NCI-H2107 treated with DMSO at 0.1 percent for 48 hours (cell line): ENCODE measurements around the gene SLC4A5.

Source experiments
- DNase-seq: peaks from one replicate; lab custom pipeline; 2025; ENCODE audit not compliant: unreplicated experiment; lab: John Stamatoyannopoulos, UW

Gene SLC4A5

DNA sequence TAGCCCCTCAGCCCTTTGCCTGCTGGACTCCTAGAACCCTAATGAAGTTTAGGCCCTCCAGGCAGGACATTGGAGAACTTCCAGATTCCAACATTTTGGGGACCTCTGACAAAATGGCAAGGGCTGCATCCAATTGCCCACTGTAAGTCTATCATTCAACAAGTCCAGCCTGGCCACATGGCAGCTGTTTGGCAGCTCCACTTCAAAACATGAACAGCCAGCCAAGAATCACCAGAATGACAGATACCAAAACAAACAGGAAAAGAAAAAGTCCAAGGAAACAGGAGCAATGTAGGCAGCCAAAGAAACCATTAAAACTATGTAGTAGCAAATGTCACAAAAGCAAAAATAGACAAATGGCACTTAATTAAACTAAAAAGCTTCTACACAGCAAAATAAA is 25.5 kb downstream of the SLC4A5 start:
- no peak for DNase-seq

DNA sequence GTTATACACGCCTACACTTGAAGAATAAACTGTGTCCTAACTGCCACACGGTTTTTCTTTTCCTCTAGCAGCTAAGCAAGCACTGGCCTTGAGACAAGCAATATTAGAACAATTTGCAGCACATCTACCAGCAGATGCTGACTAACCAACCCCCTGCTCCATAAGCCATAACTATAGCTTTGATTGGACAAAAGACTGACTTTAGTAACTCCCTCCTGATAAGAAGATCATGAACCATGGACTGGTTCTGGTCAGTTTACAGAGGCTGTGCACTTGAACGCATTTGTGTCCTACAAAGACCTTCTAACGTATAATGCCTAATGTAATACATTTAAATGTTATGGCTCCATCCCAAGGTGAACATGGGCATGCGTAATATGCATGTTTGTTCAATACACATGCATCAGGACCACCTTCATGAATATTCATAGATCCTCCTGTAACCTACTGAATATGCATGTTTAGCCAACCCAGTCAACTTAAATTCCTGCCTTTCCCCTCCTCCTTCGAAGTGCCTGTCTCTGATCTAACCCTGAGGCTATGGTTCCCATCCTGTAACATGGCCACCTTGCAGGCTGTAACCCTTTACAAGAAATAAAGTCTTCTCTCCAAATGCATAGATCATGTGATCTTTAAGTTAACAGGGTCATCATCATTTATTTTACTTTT is 26.5 kb downstream of the SLC4A5 start:
- DNase-seq, result no peak

DNA sequence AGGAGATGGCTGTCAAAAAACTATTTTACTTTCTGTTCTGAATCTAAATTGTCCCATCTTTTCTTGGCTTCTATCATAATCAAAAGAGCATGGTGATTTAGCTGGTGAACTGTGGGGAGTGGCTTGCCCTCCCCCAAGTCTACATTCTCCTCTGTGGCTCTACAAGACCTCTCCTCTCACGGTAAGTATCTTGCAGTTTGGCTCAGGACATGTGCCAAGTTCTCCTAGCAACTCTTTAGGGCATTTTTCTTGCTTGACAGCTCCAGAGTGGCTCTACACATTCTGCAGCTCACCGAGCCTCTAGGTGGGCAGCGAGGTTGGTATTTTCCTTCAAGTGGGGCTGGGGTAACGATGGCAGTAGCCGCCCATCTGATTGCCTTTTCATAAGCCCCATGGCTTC is 29.1 kb downstream of the SLC4A5 start:
- DNase-seq, result no peak

DNA sequence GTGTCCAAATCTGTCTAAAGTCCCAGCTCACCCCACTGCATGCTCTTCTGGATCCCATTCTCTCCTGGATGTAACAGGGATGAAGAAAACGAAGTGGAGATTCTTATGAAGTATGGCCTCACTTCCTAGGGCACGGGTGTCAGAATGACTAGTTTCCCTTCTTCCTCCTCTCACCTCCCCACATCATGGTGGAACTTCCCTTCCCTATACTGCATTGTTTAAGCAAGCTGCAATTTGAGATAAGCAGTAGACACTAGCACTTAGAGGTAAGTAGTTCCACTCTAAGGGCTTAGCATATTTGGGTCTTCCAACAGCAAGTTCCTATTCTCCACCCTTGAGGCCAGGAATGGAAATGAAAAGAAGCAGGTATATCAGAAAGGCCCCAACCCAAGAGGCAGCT is 29.7 kb downstream of the SLC4A5 start:
- DNase-seq, result no peak

DNA sequence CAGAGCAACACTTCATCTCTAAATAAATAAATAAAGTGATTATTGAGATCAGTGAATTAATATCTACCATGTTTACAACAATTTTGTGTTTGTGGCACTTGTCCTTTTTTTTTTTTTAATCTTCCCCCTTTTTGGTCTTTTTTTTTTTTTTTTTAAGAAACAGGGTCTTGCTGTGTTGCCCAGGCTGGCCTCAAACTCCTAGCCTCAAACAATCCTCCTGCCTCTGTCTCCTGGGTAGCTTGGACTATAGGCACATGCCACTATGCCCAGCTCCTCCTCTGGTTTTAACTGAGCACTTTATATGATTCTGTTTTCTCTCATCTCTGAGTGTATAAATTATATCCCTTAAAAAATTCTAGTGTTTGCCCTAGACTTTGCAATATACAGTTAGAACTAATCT is 30.3 kb downstream of the SLC4A5 start:
- no peak for DNase-seq

DNA sequence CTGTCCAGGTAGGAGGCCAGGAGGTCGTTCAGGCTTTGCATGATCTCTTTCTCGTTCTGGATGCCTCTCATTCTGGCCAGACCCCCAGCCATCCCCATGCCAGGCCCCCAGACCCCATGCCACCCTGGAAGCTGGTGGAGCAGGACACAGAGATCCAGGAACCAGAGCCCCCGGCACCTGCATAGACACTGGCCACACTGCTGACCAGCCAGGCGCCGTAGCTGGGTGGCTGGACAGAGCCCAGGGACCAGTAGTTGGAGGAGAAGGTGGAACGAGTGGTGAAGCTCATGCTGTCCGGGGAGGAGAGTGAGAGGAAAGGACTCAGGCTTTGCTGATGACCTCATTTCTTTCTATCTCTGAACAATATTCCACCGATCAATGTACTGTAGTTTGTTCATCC is 35.5 kb downstream of the SLC4A5 start:
- no peak for DNase-seq

DNA sequence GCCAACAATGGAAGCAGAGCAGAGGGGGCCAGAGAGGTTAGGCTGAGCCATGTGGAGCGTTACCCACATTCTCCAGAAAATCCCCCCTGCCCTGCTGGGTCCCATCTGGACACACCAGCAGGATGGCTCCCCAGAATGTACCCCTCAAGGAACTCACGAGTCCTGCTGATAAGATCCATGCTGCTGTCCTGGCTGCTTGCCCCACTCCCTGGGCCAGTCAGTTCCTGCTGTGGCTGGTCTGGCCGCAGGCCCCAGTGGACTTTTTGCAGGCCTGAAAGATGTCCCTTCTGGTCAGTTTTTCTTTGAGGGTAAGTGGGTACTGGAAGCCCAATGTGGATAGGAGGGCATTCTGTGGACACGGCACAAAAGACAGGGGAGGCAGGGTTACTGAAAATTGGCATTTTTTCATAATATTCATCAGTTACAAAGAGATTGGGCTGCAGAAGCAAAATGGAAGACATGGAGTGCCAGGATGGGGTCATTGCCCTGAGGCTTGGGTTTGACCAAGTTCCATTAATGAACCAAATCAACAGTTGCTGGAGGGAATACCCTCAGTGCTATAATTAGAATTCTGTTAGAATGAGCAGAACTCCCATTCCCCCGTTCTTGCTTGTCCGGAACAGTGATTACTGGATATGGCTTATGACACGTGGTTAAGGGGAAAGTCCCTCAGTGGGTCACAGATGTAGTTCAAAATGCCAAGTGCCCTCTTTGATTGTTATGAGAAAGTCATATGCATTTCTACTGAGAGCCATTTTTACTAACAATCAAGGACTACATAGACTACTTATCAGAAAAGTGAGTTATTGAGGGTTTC is 38.7 kb downstream of the SLC4A5 start:
- DNase-seq, result no peak

DNA sequence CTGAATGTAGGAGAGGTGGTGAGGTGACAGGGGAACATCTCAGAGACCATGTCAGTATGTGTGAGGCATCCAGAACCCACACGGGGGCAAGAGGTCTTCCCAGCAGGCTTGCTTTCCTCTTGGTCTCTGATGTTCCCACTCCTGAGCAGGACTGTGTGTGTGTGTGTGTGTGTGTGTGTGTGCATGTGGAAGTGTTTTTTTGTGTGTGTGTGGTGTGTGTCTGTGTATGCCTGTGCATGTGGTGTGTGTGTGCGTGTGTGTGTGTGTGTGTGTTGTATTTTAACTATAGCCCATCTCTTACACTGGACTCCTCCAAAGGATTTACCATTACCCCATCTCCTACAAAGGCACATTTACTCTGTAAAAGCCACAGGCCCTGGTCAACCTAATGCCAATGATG is 40.4 kb downstream of the SLC4A5 start:
- DNase-seq, result no peak

DNA sequence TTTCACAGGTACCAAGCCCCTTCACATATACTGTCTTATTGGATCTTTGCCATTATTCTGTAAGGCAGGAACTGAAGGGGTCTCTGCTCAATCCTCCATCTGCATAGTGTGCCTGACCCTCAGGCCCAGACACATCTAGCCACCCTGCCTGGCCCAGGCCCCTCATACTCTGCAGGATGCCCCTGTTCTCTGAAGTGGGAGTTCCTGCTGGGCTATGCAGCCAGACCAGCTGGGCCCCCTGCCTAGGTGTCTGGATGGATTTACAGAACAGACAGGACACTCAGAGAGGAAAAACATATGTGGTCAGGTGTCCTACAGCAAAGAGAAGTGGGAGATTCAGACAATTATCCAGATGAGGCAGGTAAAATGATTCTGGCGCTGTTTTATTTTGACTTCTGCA is 42.0 kb downstream of the SLC4A5 start:
- DNase-seq, result no peak

DNA sequence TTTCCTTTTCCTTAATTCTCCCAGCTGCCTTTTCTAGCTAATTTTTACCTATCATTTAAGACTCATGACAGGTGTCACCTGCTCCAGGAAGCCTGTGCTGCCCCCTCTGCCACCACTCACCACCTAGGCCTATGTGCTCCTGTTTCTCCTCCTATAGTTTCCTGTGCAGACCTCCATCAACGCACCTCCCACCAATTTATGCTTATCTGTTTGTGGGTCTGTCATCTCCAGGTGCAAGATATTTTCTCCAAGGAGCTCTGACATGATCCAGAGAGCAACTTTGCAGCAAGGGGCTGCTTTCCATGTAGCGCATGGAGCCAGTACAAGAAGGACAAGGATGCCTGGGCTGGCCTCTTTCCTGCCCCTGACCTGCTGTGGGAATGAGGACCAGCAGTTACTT is 42.7 kb downstream of the SLC4A5 start:
- no peak for DNase-seq

DNA sequence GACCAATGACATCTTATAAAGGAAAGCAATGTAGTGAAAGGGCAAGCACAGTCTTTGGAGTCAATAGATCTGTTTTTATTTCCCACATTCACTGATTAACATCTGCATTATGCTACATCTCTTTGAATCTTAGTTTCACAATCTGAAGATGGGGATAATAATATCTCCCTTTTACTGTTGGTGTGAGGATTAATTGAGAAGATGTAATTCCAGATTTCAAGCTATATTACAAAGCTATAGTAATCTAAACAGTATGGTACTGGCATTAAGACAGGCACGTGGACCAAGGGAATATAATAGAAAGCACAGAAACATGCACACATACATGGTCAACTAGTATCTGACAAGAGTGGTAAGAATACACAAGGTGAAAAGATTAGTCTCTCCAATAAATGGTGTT is 45.3 kb downstream of the SLC4A5 start:
- DNase-seq, result no peak

DNA sequence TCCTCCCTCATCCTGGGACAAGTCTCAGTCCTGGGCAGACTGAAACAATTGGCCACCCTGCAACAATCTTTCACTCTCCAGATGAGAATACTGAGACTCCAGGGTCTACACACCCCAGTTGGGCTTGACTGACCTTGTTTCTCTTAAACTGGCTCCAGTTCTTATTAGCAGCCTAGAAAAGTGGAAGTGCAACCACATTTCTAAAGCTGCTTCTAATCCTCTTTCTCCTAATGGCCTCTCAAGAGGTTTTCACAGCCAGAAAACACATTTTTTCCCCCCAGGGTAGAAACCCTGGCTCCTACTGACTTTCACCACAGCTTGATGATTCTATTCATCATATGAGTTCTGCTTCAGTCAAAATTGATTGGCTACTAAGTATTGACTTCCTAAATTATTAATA is 45.8 kb downstream of the SLC4A5 start:
- no peak for DNase-seq

DNA sequence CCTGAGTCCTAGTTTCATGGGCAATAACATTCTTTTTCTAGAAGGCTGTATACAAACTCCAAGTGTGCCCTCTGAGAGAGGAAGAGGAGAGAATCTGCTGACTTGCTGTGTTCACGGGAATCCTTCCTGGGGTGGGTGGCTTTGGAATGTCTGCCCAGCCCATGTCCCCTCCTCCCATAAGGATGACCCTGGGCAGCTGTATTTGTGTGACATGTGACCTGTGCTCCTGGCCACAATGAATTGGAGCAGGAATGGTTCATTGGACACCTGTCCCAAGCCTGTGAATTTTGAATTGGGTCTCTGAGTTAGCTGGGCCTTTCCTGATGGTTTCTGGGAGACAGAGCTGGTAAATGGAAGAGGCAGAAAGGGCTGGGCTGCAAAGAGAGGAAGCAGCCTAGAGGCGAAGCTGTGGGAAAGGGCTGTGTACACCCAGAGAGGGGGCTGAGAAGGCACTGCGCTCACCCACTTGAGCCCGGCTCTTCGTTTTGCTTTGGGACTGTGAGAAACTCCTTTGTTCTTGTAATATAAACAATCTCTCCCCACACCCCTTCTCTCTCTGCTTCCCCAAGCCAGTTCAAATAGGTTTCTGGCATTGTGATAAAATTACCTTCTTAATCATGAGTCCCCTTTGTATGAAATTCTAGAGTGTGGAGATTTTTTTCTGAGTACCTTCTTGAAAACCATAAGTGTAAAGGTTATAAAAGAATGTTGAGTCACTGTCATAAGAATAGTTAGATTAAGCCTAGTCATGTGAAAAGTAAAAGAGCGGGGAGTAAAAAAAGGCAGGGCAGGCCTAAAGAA is 49.8 kb downstream of the SLC4A5 start:
- peak; percentile 65 for DNase-seq

DNA sequence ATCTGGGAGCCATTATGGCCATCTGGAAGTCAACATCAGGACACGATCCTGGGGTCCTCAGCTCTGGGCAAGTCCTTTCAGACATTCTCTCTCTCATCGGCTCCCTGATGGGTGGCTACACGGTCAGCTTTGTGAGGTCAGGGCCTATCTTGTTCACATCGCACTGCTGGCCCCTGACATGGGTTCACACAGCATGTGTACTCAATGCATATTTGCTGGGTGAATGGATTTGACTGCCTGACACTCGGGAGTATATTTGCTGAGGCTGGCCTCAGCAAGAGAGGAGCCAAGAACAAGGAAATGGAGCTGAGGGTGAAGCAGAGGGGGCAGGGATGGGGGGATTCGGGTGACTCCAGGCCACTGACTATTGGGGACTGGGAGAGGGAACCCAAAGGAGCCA is 50.5 kb downstream of the SLC4A5 start:
- DNase-seq, result no peak

DNA sequence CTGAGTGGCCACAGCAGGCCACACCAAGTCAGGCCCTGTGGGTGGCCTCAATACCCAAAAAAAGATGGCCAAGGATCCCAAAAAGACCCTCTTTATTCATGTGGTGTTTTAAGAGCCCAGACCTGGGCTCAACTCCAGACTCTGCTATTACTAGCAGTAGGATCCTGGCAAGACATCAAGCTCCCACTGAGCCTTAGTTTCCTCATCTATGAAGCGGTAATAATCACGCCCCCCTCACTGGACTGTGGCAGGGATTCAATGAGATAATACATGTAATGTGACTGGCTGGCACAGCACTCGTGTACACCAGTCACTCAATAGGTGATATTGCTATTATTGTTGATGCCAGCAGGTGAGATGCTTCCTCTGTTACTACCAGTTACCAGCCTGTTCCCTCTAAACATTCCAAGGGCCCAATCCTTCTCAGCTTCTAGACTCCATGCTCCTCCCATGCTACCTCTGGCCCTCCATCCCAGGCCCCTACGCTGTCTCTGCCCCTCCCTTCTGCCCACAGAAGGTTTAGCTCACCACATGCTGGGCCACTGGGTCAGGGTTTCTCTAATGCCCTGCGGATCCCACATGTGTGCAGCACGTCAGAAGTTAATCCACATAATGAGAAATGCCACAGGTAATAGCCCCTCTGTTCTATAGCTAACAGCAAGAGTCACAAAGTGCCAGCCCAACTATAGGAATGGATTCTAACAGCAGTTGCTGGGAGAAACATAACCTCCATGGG is 51.2 kb downstream of the SLC4A5 start:
- no peak for DNase-seq

DNA sequence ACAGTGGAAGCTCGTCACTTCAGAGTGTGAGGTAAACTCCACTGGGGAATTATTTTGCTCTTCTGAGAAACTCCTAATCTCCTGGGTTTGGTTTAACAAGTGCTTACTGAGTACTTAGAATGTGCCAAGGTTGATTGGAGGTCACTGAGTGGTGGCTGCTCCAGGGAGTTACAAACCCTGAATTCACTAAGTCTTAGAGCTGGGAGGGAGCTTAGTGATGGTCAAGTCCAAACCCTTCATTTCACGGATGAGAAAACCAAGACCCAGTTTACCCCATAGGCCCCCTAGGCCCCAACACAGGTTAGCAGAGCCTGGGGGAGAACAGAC is 52.0 kb downstream of the SLC4A5 start:
- DNase-seq, result no peak

DNA sequence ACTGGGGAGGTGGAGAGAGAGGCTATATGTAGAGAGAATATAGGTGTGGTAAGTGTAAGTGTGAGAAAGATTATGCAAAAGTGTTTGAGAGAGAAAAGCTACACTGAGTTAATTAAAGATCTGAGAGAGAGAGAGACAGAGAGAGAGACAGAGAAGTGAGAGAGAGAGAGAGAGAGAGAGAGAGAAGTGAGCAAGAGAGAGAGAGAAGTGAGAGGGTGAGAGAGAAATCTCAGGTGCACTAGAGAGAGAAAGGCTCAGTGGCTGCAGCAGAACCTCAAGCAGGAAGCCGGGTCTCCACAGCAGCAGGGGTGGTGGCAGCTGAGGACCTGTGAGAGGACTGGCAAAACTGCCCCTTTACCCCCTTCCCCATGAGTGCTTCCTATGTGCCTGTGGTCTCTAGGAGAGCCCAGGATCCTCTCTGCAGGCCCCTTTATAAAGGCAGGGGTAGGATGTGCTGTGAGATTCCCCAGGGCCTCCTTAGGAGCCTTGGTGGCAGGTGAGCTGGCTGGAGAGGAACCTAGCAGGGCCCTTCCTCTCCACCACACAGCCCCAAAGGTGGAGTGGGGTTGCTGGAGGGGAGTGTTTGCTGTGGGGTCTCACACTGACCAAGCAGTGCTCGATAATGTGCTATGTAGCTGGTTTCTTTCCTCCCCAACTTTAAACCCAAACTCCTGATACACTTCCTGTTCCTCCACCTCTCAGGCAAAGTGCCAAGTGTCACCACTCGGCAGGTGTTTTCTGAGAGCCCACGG is 52.6 kb downstream of the SLC4A5 start:
- no peak for DNase-seq

DNA sequence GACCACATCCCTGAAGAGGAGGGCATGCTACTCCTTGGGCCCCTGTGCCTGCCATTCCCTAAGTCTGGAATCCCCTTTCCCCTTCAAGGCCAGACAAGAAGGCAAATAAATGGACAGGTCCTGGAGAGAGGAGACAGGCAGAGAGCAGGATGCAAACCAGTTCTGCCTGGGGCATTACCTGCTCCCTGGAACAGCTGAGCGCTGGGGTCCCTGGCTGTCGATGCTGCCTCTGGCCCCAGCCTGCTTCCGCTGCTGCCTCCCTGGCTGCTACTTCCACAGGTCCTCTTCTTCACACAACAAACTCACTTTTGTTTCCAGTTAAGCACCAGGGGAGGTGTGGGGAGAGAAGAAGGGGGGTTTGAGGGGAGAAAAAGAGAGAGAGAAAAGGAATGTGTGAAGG is 53.1 kb downstream of the SLC4A5 start:
- no peak for DNase-seq

DNA sequence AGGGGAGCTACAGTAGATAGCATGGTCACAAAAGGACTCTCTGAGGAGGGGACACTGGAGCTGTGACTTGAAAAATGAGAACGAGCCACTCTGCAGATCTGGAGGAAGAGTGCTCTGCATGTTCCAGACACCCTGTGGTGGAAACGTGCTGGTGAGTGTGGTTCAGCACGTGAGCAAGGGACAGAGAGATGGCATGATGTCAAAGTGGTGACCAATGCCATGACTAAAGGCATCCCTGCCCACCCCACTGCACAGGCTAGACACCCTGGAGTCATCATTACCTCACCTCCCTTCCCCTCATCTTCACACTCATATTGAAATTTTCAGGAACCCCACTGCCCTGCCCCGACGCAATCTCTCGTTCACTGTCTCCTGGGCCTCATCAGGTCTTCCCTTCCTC is 56.5 kb downstream of the SLC4A5 start:
- no peak for DNase-seq

DNA sequence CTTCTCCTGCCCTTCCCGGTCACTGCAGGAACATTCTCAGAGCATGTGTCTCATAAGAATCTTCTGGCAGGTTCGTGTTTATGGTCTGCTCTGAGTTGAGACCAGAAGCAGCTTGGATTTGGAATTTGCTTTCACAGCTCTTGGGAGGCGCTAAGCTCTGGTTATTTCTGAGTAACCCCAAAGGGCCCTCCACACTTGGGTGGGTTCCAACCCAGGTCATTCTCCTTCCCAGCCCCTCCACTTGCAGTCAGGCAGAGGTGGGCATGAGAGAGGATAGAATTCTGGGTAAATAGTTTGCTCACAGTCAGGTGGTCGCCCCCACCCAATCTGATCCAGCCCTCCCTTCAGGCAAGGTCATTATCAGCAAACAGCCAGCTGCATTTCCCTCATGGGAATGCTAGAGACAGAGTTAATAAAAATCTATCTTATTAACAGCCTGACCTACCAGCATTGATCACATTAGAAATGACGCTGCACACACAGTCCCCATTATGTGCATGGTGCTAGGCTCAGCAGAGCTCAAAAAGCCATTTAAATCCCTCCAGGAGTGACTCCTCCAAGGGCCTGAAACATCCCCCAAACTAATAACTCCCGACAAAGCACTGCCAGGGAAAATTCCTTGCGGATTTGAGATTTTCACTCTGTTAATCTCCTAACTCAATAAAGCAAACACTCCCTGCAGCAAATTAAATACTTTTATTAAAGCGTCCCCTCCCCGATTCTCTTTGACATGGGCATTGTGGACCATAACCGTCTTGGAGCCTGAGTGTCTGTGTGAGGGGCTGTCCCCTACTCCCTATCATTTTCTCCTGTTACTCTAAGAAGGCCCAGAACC is 61.9 kb downstream of the SLC4A5 start:
- DNase-seq, result no peak
